PC-3 (cell line): ENCODE data around the gene CRTC1.

Source experiments
- EZH2 ChIP-seq: fragments of 300-600 bp; sonication (generic); IDR thresholded peaks from one replicate; pipeline ENCODE4 v1.6.1; 2017; ENCODE audit warnings: antibody characterized with exemption, mild to moderate bottlenecking, low read length; ENCODE audit not compliant: unreplicated experiment
- TF ChIP-seq, protein P1 (sequence below): fragments of 300-600 bp; sonication (generic); conservative IDR thresholded peaks from 2 replicates; pipeline ENCODE4 v1.5.1; 2017; ENCODE audit warnings: antibody characterized with exemption, low read depth, mild to moderate bottlenecking, low read length

DNA sequence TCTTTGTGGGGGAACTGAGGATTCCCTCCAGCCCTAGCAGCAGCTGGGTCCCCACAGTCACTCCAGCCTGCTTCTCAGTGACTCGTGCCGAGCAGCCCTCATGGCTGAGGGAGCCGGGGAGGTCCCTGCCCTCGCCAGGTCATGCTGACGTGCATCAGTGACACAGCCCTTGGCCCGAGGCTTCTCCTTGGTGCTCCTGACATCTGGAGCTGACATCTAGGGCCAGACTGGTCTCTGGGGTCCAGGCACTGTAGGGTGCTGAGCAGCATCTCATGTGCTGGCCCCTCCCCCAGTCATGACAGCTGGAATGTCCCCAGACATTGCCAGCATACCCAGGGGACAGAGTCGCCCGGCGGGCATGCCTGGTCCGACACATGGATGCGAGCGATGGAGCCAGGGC lies 93.3 kb downstream of the CRTC1 start:
- TF ChIP-seq, protein P1, sequence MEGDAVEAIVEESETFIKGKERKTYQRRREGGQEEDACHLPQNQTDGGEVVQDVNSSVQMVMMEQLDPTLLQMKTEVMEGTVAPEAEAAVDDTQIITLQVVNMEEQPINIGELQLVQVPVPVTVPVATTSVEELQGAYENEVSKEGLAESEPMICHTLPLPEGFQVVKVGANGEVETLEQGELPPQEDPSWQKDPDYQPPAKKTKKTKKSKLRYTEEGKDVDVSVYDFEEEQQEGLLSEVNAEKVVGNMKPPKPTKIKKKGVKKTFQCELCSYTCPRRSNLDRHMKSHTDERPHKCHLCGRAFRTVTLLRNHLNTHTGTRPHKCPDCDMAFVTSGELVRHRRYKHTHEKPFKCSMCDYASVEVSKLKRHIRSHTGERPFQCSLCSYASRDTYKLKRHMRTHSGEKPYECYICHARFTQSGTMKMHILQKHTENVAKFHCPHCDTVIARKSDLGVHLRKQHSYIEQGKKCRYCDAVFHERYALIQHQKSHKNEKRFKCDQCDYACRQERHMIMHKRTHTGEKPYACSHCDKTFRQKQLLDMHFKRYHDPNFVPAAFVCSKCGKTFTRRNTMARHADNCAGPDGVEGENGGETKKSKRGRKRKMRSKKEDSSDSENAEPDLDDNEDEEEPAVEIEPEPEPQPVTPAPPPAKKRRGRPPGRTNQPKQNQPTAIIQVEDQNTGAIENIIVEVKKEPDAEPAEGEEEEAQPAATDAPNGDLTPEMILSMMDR = no peak
- TF ChIP-seq EZH2 = no peak
